SU-DHL-6 (cell line): Measurements from ENCODE around the gene PPP2R3B.

Source experiments
- CTCF ChIP-seq: fragments of 200-600 bp; sonication (generic); IDR thresholded peaks from one replicate; pipeline ENCODE4 v1.5.1; 2017; ENCODE audit warnings: antibody characterized with exemption, mild to moderate bottlenecking, low read length, moderate library complexity; ENCODE audit not compliant: insufficient read depth, poor library complexity, severe bottlenecking
- EZH2phosphoT487 ChIP-seq: fragments of 200-600 bp; sonication (generic), shearing (Covaris generic); conservative IDR thresholded peaks from 2 replicates; pipeline ENCODE4 v1.6.1; 2018; ENCODE audit warnings: mild to moderate bottlenecking, antibody characterized with exemption, low read length, moderate library complexity, mixed read lengths

GRCh38 chrX:302975-303374, 83.7 kb downstream of the PPP2R3B start:
- TF ChIP-seq CTCF (no peak), EZH2phosphoT487 (no peak)
